Activated CD4-positive, alpha-beta T cell treated with anti-CD3 and anti-CD28 coated beads for 36 hours (primary cell): ENCODE measurements around the gene UBE2O. TPM values are rescaled to one million over a fixed set of nuclear protein-coding genes. Genes with fewer than 3 reads are reported as not detected.
A peak's percentile ranks its signal among the peaks of the same experiment; 100 is the strongest.

Experiments used
- ATAC-seq: fragments of 200-7000 bp; cut with Tn5 transposase; one replicate; pipeline ENCODE4 v1.10.0; 2021; ENCODE audit warnings: mild to moderate bottlenecking, moderate library complexity
- CTCF ChIA-PET: fragments of 350-600 bp; sonication (Branson Sonifier 250); formaldehyde crosslinking; loops from one replicate; lab custom pipeline; 2021; ENCODE audit warnings: antibody characterized with exemption; lab: Charles Lee
- POLR2A ChIA-PET: fragments of 350-600 bp; sonication (Branson Sonifier 250); formaldehyde crosslinking; loops from one replicate; lab custom pipeline; 2021; ENCODE audit warnings: antibody characterized with exemption, inconsistent platforms; lab: Charles Lee
- DNase-seq: peaks from one replicate; pipeline ENCODE4 v3.0.0-alpha.2; 2020
- H3K27ac Mint-ChIP-seq: one replicate; pipeline ENCODE4 v1.8.0; 2021; ENCODE audit warnings: mixed read lengths
- H3K27me3 Mint-ChIP-seq: one replicate; pipeline ENCODE4 v1.8.0; 2021; ENCODE audit warnings: mixed read lengths
- H3K36me3 Mint-ChIP-seq: one replicate; pipeline ENCODE4 v1.8.0; 2021; ENCODE audit warnings: low read depth, mixed read lengths
- H3K4me1 Mint-ChIP-seq: one replicate; pipeline ENCODE4 v1.8.0; 2021; ENCODE audit warnings: mixed read lengths
- H3K4me3 Mint-ChIP-seq: one replicate; pipeline ENCODE4 v1.8.0; 2021; ENCODE audit warnings: mild to moderate bottlenecking, moderate library complexity, mixed read lengths
- H3K9me3 Mint-ChIP-seq: one replicate; pipeline ENCODE4 v1.8.0; 2021; ENCODE audit warnings: low read depth, mixed read lengths
- intact Hi-C, 2 experiments: fragments of 100-400 bp; cut with DNase I in 1 of 2; cut with micrococcal nuclease in 1 of 2; formaldehyde crosslinking; loops; one replicate each; pipeline versions ENCODE4 v1.14.2 to v1.15.1; 2022 to 2024; cut with DNase I, micrococcal nuclease
- total RNA-seq, 2 experiments: library from RNA; stranded (reverse); gene quantifications; one replicate each; pipeline ENCODE4 v1.2.3, GENCODE V29; 2021

UBE2O gene
- total RNA-seq, 2 experiments from 2014 or later: 28.1 to 30.7 TPM

DNA sequence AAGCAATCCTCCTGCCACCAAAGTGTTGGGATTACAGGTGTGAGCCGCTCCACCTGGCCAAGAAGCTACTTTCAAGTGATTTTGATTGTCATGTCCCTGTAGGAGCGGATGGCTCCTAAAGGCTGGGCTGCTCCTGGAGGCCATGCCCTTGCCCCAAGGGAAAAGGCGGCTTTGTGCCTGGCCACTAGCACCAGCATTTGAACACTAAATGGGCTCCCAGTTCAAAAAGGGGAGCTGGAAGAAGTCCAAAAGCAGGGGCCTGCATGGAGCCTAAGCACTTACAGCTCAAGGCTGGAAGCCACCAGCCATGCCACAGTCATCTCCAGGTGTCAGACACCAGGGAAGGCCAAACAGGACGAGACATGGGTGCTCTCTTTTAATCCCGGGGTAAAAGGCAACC lies 41.7 kb downstream of the UBE2O start:
- DNase-seq (no peak), ATAC-seq (no peak)
- no peaks in the 10 kb centered on the region for H3K27me3 Mint-ChIP-seq
- no peak overlapping the region for H3K27ac Mint-ChIP-seq
- no peaks in the 10 kb centered on the region for H3K36me3 Mint-ChIP-seq
- H3K9me3 Mint-ChIP-seq: no peaks in the 10 kb centered on the region
- POLR2A ChIA-PET: no interaction called here
- no peak overlapping the region for H3K4me3 Mint-ChIP-seq
- CTCF ChIA-PET: interaction anchor here (0.7 to 5.5 kb wide), 9 partner anchors 12 to 212 kb away, joined by 3 to 34 read pairs (median 3); partner anchors contain the start of gene AANAT
- H3K4me1 Mint-ChIP-seq: peaks cover 8% of the 10 kb centered on the region
- intact Hi-C loops: no loop called here

GRCh38 chr17:76410328-76410965 lies 42.5 kb downstream of the UBE2O start:
- CTCF ChIA-PET: interaction anchor here (0.7 to 5.5 kb wide), 7 partner anchors 12 to 252 kb away, joined by 3 to 34 read pairs (median 3); partner anchors contain the start of gene AANAT

DNA sequence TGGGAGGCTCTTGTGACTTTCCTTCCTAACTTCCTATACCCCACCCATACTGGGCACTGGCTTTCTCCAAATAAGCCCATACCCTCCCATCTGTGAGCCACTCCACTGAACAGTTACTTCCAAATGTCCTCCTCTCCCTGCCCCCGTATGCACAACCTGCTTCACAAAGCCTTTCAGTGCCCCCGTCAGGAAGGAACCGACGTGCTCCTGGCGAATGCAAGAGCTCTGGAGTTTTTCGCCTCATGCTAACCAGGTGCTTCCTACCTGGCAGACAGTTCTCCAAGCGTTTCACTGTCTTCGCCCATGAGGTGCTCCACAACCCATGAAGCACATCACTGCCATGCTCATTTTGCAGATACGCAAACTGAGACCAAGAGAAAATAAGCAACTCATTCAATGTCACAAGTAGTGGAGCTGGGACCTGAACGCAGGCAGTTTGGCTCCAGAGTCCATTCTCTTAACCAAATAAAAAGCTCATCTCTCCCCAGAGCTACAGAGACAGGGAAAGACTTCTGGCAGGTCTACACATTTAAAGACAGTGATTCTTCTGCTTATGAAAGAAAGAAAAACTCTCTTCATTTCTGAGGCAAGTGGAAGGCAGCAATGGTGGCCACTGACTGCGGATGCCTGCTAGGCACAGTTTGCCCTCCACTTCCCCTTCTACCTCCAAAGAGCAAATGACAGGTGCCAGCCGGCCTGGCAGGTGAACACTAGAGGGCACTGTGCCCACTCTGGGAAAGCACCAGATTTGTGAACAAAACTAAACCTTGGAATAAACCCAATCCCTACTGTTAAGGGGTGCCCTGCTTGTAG lies 44.7 kb downstream of the UBE2O start:
- POLR2A ChIA-PET: no interaction called here
- no peak overlapping the region for H3K27ac Mint-ChIP-seq
- CTCF ChIA-PET: interaction anchor here (0.6 to 2.3 kb wide), 26 partner anchors 9 to 806 kb away, joined by 3 to 24 read pairs (median 4); partner anchors contain the start of genes QRICH2 and SPHK1

More at GRCh38 chr17:76410328-76410965, 42.5 kb downstream of the UBE2O start:
- DNase-seq (no peak), ATAC-seq (no peak)
- Mint-ChIP-seq H3K27ac (no peak overlapping the region), H3K36me3 (no peaks in the 10 kb centered on the region), H3K27me3 (no peaks in the 10 kb centered on the region), H3K4me3 (no peak overlapping the region), H3K4me1 (peaks cover 8% of the 10 kb centered on the region), H3K9me3 (no peaks in the 10 kb centered on the region)
- intact Hi-C loops: no loop called here
- POLR2A ChIA-PET: no interaction called here

DNA sequence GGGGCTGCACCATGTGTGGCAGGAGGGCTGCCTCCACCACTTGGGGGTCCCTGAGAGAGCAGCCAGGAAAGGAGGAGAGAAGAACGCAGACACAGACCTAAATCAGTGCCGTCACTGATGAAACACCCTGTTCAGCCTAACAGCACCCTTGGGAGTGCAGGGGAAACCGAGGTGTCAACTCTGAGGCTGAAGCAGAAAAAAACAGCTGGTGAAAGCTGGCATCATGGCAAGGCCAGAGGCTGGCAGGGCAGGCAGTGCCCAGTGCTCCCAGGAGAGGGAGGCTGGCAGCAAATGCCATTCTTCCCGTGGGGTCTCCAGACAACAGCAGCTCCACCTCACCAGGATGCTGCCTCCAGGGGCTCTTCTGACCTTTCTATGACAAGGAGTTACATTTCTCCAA lies 45.4 kb downstream of the UBE2O start:
- CTCF ChIA-PET: interaction anchor here (0.8 to 2.3 kb wide), 8 partner anchors 10 to 100 kb away, joined by 3 to 24 read pairs (median 4); partner anchors contain the start of gene SPHK1
- intact Hi-C loops: loop anchor here in 1 of 2 experiments (5.0 kb wide), 1 partner anchor 45 kb away; the partner anchor contains the start of gene UBE2O
- H3K27ac Mint-ChIP-seq: no peak overlapping the region
- POLR2A ChIA-PET: no interaction called here
- no peaks in the 10 kb centered on the region for H3K9me3 Mint-ChIP-seq
- no peaks in the 10 kb centered on the region for H3K27me3 Mint-ChIP-seq
- ATAC-seq (no peak), DNase-seq (no peak)
- peaks cover 4% of the 10 kb centered on the region for H3K4me1 Mint-ChIP-seq
- H3K36me3 Mint-ChIP-seq: peaks cover 16% of the 10 kb centered on the region
- H3K4me3 Mint-ChIP-seq: no peak overlapping the region

More for the DNA sequence above, 44.7 kb downstream of the UBE2O start:
- peaks cover 13% of the 10 kb centered on the region for H3K36me3 Mint-ChIP-seq
- no peak overlapping the region for H3K4me3 Mint-ChIP-seq
- DNase-seq (peak; percentile 84), ATAC-seq (peak; percentile 90)
- peaks cover 8% of the 10 kb centered on the region for H3K4me1 Mint-ChIP-seq
- no peaks in the 10 kb centered on the region for H3K27me3 Mint-ChIP-seq
- H3K9me3 Mint-ChIP-seq: no peaks in the 10 kb centered on the region
- intact Hi-C loops: loop anchor here (1.0 to 5.0 kb wide), 3 partner anchors 44 to 98 kb away; partner anchors contain the start of gene UBE2O (in 2 of the 2)

DNA sequence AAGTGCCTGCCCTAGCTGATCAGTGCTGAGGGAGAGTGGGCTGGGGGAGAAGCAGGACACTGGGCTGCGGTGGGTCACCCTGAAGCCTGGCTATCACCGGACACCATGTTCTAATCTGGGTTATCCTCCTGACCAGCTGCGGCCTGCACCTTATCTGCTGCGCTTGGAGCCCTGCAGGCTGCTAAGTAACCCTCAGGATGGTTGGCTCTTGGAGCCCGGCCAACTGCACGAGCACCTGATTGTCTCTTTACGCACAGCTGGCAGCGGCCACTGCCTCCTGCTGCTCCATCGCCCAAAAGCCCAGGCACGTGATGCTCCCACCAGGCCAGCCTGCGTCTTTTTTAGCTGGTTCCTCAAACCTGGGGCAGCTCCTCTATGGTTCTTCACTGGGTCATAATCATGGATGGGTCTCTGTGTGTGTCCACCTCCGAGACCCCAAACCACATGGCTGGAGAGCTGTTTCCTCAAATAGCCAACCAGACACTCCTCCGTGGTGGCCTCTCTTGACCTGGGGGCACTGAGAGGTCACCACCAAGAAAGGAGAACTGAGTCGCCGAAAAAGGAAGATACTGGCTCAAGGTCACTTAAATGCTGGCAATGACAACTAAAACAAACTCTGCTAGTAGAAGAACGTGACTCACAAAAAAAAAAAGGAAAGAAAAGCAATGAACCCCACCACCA lies 46.8 kb downstream of the UBE2O start:
- ChIA-PET CTCF (interaction anchor here (1.1 to 1.4 kb wide), 3 partner anchors 9 to 74 kb away, joined by 3 to 7 read pairs (median 4); no protein-coding TSS in a partner anchor), POLR2A (no interaction called here)
- H3K9me3 Mint-ChIP-seq: no peaks in the 10 kb centered on the region
- peaks cover 25% of the 10 kb centered on the region for H3K36me3 Mint-ChIP-seq
- H3K4me3 Mint-ChIP-seq: no peak overlapping the region
- no peaks in the 10 kb centered on the region for H3K27me3 Mint-ChIP-seq
- no peak for DNase-seq
- peaks cover 4% of the 10 kb centered on the region for H3K4me1 Mint-ChIP-seq
- ATAC-seq: no peak
- no peak overlapping the region for H3K27ac Mint-ChIP-seq
- intact Hi-C loops: loop anchor here in 1 of 2 experiments (5.0 kb wide), 1 partner anchor 46 kb away; the partner anchor contains the start of gene UBE2O

DNA sequence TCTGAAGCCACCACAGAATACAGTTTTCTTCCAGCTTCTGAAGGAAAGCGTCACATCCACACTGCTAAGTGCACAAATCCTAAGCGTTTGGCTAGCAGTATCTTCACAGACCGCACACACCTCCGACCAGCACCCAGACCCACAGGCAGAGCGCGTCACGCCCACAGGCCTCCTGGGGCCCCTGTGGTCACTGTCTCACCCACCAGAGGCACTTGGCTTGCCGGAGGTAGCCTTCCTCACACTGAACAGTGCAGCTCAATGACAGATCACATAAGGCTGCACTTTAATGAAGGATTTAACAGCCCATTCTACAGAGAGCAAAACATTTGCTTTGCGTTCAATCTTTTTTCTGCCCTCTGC lies 47.4 kb downstream of the UBE2O start:
- Mint-ChIP-seq H3K27ac (no peak overlapping the region), H3K4me3 (no peak overlapping the region), H3K9me3 (no peaks in the 10 kb centered on the region), H3K36me3 (peaks cover 28% of the 10 kb centered on the region), H3K27me3 (no peaks in the 10 kb centered on the region), H3K4me1 (peaks cover 4% of the 10 kb centered on the region)
- ATAC-seq (no peak), DNase-seq (no peak)
- intact Hi-C loops: loop anchor here in 1 of 2 experiments (5.0 kb wide), 1 partner anchor 47 kb away; the partner anchor contains the start of gene UBE2O
- POLR2A ChIA-PET: no interaction called here
- CTCF ChIA-PET: interaction anchor here (0.7 to 1.4 kb wide), 5 partner anchors 8 to 528 kb away, joined by 3 to 7 read pairs (median 3); no protein-coding TSS in a partner anchor

- Mint-ChIP-seq H3K4me1 (peaks cover 4% of the 10 kb centered on the region), H3K4me3 (no peak overlapping the region), H3K27me3 (no peaks in the 10 kb centered on the region), H3K9me3 (no peaks in the 10 kb centered on the region), H3K27ac (no peak overlapping the region), H3K36me3 (peaks cover 32% of the 10 kb centered on the region)
- CTCF ChIA-PET: interaction anchor here (0.7 to 1.4 kb wide), 4 partner anchors 12 to 528 kb away, joined by 3 to 4 read pairs (median 3); no protein-coding TSS in a partner anchor
- intact Hi-C loops: loop anchor here in 1 of 2 experiments (5.0 kb wide), 1 partner anchor 47 kb away; the partner anchor contains the start of gene UBE2O
- ATAC-seq (no peak), DNase-seq (no peak)
- POLR2A ChIA-PET: no interaction called here
These were observed 47.9 kb downstream of the UBE2O start for GRCh38 chr17:76404976-76405563.

DNA sequence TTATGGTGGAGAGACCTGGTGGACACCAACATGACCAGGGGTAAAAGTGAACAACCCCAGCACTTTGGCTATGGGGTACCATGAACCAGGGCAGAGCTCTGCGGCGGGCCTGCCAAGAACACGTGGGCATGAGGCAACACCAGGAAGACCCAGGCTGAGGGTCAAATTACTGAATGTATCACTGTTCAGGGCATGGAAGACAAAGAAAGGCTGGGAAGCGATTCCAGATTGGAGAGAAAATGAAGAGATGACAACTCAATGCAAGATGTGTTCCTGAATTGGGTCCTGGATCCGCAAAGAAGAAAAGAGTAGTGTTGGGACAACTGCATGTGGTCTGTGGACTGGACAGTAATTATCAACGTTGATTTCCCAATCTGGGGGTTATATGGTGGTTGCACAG lies 48.7 kb downstream of the UBE2O start:
- no peaks in the 10 kb centered on the region for H3K9me3 Mint-ChIP-seq
- intact Hi-C loops: no loop called here
- ChIA-PET CTCF (interaction anchor here (0.6 to 1.1 kb wide), 3 partner anchors 24 to 524 kb away, joined by 3 to 4 read pairs (median 3); no protein-coding TSS in a partner anchor), POLR2A (no interaction called here)
- H3K27me3 Mint-ChIP-seq: no peaks in the 10 kb centered on the region
- ATAC-seq: no peak
- peaks cover 36% of the 10 kb centered on the region for H3K36me3 Mint-ChIP-seq
- no peak overlapping the region for H3K4me3 Mint-ChIP-seq
- DNase-seq: no peak
- H3K27ac Mint-ChIP-seq: no peak overlapping the region
- H3K4me1 Mint-ChIP-seq: peaks cover 4% of the 10 kb centered on the region

- ChIA-PET CTCF (interaction anchor here (1.2 kb wide), 1 partner anchor 11 kb away, joined by 4 read pairs; no protein-coding TSS in a partner anchor), POLR2A (no interaction called here)
- H3K4me1 Mint-ChIP-seq: no peaks in the 10 kb centered on the region
- DNase-seq (no peak), ATAC-seq (no peak)
- H3K27me3 Mint-ChIP-seq: no peaks in the 10 kb centered on the region
- H3K27ac Mint-ChIP-seq: no peak overlapping the region
- intact Hi-C loops: no loop called here
- H3K9me3 Mint-ChIP-seq: no peaks in the 10 kb centered on the region
- peaks cover 48% of the 10 kb centered on the region for H3K36me3 Mint-ChIP-seq
- H3K4me3 Mint-ChIP-seq: no peak overlapping the region
These were observed 50.2 kb downstream of the UBE2O start for GRCh38 chr17:76402711-76403110.
